SIG-M5 (cell line): Measurements from ENCODE around the gene ARHGAP1.

Experiments
- DNase-seq: peaks from one replicate; lab custom pipeline; 2025; lab: John Stamatoyannopoulos, UW

ARHGAP1 gene

GRCh38 chr11:46694072-46694471, 6.3 kb downstream of the ARHGAP1 start:
- no peak for DNase-seq

GRCh38 chr11:46693597-46694012, 6.8 kb downstream of the ARHGAP1 start:
- no peak for DNase-seq

GRCh38 chr11:46692450-46692849, 8.0 kb downstream of the ARHGAP1 start:
- DNase-seq: no peak

GRCh38 chr11:46690702-46691101, 9.7 kb downstream of the ARHGAP1 start:
- DNase-seq: no peak

GRCh38 chr11:46686886-46687795, 13.3 kb downstream of the ARHGAP1 start:
- no peak for DNase-seq

- DNase-seq: no peak
Observed at GRCh38 chr11:46684367-46684766, 16.1 kb downstream of the ARHGAP1 start.

GRCh38 chr11:46682773-46683752, 17.4 kb downstream of the ARHGAP1 start:
- no peak for DNase-seq

GRCh38 chr11:46681814-46682213, 18.6 kb downstream of the ARHGAP1 start:
- DNase-seq: no peak

- DNase-seq: no peak
Observed at GRCh38 chr11:46680815-46681214, 19.6 kb downstream of the ARHGAP1 start.

GRCh38 chr11:46680164-46680760, 20.2 kb downstream of the ARHGAP1 start:
- DNase-seq: no peak

GRCh38 chr11:46679241-46680163, 20.9 kb downstream of the ARHGAP1 start:
- no peak for DNase-seq

GRCh38 chr11:46678741-46679130, 21.7 kb downstream of the ARHGAP1 start:
- no peak for DNase-seq

- no peak for DNase-seq
Observed at GRCh38 chr11:46677991-46678740, 22.3 kb downstream of the ARHGAP1 start.

GRCh38 chr11:46677169-46677568, 23.2 kb downstream of the ARHGAP1 start:
- no peak for DNase-seq

GRCh38 chr11:46676436-46677158, 23.8 kb downstream of the ARHGAP1 start:
- no peak for DNase-seq

GRCh38 chr11:46675949-46676348, 24.5 kb downstream of the ARHGAP1 start:
- DNase-seq: no peak

- DNase-seq: no peak
Observed at GRCh38 chr11:46675288-46675851, 25.0 kb downstream of the ARHGAP1 start.

GRCh38 chr11:46674463-46675287, 25.7 kb downstream of the ARHGAP1 start:
- peak; percentile 52 for DNase-seq
